Mammary epithelial cell (primary cell): ENCODE results near the gene MLLT10.

Source experiments
- CTCF ChIP-seq, 2 donors: IDR thresholded peaks in 1 of 2; conservative IDR thresholded peaks in 1 of 2; 2 replicates each; pipeline ENCODE4 v1.5.1; 2011 to 2012; ENCODE audit warnings: inconsistent platforms in 2 of 2, low read length in 2 of 2, mild to moderate bottlenecking in 2 of 2, control low read depth in 1 of 2, low read depth in 1 of 2; ENCODE audit not compliant: insufficient read depth in 1 of 2; ENCODE audit errors: extremely low read depth in 1 of 2
- EZH2 ChIP-seq: IDR thresholded peaks from 2 replicates; pipeline ENCODE4 v1.6.1; 2012; ENCODE audit warnings: low read length, inconsistent platforms, borderline replicate concordance

DNA sequence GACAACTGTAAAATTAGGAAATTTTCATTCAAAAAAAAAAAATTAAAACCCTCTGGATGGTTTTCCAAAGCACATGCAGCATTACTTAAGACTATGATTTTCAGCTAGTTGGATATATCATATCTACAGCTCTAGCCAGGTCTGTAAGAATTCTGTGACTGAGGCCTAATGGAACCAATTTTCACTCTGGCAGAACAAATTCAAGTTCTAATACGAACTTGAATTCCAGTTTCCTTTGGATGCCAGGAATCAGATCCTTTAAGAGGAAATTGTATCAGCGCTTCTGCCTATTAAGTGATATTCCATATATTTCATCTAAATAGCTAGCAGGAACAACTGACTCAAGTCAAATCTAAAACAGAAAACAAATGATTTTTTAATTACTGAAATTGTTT is 43.3 kb upstream of the MLLT10 start:
- no peak for TF ChIP-seq CTCF (conservative IDR thresholded peaks at IDR 0.05 in 1 of 2, IDR thresholded peaks at IDR 0.05 in 1 of 2; ENCODE audit: extremely low read depth in 1 of 2, insufficient read depth in 1 of 2, low read depth in 1 of 2, low read length in 2 of 2)
- no peak for TF ChIP-seq EZH2
